ENCODE measurements around the gene COL8A1. TPM values are rescaled to one million over a fixed set of nuclear protein-coding genes. Genes with fewer than 3 reads are reported as not detected.

The COL8A1 gene
- total RNA-seq, 1 donor from 2014 or later: 23.1 TPM

DNA sequence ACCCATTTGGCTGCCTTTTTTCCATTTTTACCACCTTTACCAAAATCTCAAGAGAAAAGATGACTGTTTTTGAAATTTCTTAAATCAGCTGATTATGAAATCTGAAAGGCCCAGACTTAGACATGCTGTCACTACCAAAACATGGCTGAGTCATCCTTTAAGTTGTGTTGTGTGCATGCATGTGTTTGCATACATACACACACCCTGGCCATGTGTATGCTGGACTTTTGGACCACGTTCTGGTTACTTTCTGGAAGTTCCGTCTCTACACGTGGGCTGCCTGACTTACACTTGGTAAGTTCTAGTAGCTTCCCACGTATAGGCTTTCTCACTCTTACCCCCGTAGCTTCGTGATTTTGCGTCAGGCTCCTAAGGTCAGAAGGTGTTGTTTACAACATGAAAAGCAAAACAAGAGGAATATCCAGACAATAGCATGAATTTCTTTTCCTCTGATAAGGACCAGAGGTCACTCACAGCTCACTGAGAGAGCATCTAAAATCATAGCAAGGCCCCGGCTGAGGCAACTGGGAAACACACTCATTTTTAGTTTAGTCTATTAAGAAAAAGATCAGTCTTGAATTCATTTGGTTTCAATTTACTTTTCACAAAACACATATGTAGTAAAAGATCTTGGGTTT is 62.4 kb downstream of the COL8A1 start:
- H3K27ac ChIP-seq: no peak overlapping the region
- intact Hi-C loops (cut with DNase I): no loop called here
- DNase-seq (ENCODE audit: extremely low spot score in 2 of 2): no peak
- no peaks in the 10 kb centered on the region for H3K4me1 ChIP-seq
- H3K36me3 ChIP-seq: no peaks in the 10 kb centered on the region
- TF ChIP-seq, protein P1, sequence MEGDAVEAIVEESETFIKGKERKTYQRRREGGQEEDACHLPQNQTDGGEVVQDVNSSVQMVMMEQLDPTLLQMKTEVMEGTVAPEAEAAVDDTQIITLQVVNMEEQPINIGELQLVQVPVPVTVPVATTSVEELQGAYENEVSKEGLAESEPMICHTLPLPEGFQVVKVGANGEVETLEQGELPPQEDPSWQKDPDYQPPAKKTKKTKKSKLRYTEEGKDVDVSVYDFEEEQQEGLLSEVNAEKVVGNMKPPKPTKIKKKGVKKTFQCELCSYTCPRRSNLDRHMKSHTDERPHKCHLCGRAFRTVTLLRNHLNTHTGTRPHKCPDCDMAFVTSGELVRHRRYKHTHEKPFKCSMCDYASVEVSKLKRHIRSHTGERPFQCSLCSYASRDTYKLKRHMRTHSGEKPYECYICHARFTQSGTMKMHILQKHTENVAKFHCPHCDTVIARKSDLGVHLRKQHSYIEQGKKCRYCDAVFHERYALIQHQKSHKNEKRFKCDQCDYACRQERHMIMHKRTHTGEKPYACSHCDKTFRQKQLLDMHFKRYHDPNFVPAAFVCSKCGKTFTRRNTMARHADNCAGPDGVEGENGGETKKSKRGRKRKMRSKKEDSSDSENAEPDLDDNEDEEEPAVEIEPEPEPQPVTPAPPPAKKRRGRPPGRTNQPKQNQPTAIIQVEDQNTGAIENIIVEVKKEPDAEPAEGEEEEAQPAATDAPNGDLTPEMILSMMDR (IDR thresholded peaks at IDR 0.05): no peak
- TF ChIP-seq POLR2A (IDR thresholded peaks at IDR 0.05) (no peak), POLR2AphosphoS5 (IDR thresholded peaks at IDR 0.05; ENCODE audit: insufficient read depth in 1 of 2, low read depth in 1 of 2) (no peak)
- H3K9me3 ChIP-seq: no peaks in the 10 kb centered on the region
- H3K4me3 ChIP-seq: no peak overlapping the region
- no peaks in the 10 kb centered on the region for H3K27me3 ChIP-seq

DNA sequence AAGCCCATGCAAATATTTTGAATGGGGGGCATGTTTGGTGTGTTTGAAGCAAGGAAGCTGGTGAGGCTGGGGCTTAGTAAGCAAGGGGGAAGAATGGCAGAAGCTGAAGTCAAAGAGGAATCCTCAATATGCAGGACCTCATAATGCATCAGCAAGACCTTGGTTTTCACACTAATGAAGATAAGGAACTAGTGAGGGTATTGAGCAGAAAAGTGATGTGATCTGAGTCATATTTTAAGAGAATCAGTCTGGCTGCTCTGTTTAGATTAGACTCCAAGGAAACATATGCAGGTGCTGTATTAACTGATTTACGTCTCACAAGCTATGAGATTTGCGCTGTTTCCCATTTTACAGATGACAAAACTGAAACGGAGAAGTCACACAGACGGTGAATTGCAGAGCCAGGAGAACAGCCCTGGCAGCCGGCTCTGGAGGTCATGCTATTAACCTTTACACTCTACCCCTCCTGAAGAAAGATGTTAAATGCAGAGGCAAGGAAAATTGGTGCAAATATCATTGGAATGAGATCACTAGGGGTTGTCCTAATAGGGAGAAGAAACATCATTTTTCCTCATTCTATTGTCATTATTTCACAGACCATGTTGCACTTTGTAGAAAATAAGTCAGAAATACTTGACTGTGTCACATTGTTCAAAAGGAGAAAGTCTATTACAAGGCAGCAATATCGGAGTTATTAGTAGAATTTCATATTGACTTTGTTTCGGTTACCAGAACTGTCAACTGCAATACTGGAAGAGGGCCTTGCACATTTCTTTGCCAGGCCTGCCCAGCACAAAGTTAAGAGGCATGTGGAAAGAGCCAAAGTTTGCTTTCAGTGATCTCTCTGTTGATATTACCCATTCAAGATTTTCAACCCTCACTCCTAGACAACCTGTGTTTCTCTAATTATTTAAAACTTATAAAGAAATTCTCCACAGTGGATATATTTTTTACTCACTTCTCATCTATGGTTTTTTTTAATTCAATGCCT is 64.9 kb downstream of the COL8A1 start:
- DNase-seq (ENCODE audit: extremely low spot score in 2 of 2): no peak
- no peak overlapping the region for H3K27ac ChIP-seq
- intact Hi-C loops (cut with DNase I): no loop called here

DNA sequence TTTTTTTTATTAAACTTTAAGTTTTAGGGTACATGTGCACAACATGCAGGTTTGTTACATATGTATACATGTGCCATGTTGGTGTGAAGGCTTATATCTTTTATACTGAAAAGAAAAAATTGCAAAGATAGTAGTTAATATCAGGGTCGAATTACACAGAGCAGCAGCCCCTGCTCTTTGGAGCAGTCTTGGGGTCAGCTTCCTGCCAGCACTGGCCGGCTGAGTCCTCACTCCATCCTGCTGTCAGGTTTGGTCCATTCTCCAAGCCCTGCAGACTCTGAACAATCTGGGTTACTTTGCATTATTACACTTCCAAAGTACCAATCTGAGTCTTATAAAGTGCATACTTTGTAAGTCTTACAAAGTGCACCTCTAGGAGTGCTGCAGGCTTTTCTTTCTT is 66.0 kb downstream of the COL8A1 start:
- H3K4me3 ChIP-seq: no peak overlapping the region
- no peaks in the 10 kb centered on the region for H3K4me1 ChIP-seq
- no peak overlapping the region for H3K27ac ChIP-seq
- no peaks in the 10 kb centered on the region for H3K36me3 ChIP-seq
- intact Hi-C loops (cut with DNase I): no loop called here
- H3K27me3 ChIP-seq: no peaks in the 10 kb centered on the region
- TF ChIP-seq, protein P1 (IDR thresholded peaks at IDR 0.05): no peak
- no peak for TF ChIP-seq POLR2A (IDR thresholded peaks at IDR 0.05)
- no peak for TF ChIP-seq POLR2AphosphoS5 (IDR thresholded peaks at IDR 0.05; ENCODE audit: insufficient read depth in 1 of 2, low read depth in 1 of 2)
- no peak for DNase-seq (ENCODE audit: extremely low spot score in 2 of 2)
- no peaks in the 10 kb centered on the region for H3K9me3 ChIP-seq

More for the DNA sequence above, 64.9 kb downstream of the COL8A1 start:
- no peaks in the 10 kb centered on the region for H3K36me3 ChIP-seq
- TF ChIP-seq, protein P1 (IDR thresholded peaks at IDR 0.05): no peak
- TF ChIP-seq POLR2A (IDR thresholded peaks at IDR 0.05) (no peak), POLR2AphosphoS5 (IDR thresholded peaks at IDR 0.05; ENCODE audit: insufficient read depth in 1 of 2, low read depth in 1 of 2) (no peak)
- no peaks in the 10 kb centered on the region for H3K4me1 ChIP-seq
- no peaks in the 10 kb centered on the region for H3K27me3 ChIP-seq
- no peak overlapping the region for H3K4me3 ChIP-seq
- H3K9me3 ChIP-seq: no peaks in the 10 kb centered on the region

DNA sequence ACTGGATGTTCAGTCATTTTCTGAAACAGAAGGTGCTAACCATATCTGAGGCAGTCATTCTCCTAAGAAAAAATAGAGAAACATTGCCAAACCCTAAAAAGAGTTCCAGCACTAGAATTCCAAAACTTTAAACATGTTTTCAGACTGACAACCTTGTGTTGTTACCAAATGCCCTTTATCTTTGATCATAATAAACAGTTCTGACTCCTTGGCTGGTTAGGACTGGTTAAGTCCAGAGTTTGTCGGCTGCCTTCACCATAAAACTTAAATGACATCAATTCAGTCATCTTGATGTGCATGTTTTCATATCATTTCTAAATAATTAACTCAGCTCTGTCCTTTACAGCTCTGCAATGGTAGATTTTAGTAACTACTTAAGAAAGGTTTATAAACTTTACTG is 68.0 kb downstream of the COL8A1 start:
- TF ChIP-seq POLR2AphosphoS5 (IDR thresholded peaks at IDR 0.05; ENCODE audit: insufficient read depth in 1 of 2, low read depth in 1 of 2) (no peak), POLR2A (IDR thresholded peaks at IDR 0.05) (no peak)
- TF ChIP-seq, protein P1 (IDR thresholded peaks at IDR 0.05): no peak
- Histone ChIP-seq H3K36me3 (no peaks in the 10 kb centered on the region), H3K4me1 (no peaks in the 10 kb centered on the region), H3K4me3 (no peak overlapping the region), H3K27ac (no peak overlapping the region), H3K9me3 (no peaks in the 10 kb centered on the region), H3K27me3 (no peaks in the 10 kb centered on the region)
- intact Hi-C loops (cut with DNase I): no loop called here
- DNase-seq (ENCODE audit: extremely low spot score in 2 of 2): no peak

All from vagina (tissue), 2 donors.